ENCODE results near the gene DOC2A. TPM values are rescaled to one million over a fixed set of nuclear protein-coding genes. Genes with fewer than 3 reads are reported as not detected.

The DOC2A gene
- total and polyA plus RNA-seq, 4 donors: 0.09 to 0.22 (median 0.17) TPM; not detected in 1

DNA sequence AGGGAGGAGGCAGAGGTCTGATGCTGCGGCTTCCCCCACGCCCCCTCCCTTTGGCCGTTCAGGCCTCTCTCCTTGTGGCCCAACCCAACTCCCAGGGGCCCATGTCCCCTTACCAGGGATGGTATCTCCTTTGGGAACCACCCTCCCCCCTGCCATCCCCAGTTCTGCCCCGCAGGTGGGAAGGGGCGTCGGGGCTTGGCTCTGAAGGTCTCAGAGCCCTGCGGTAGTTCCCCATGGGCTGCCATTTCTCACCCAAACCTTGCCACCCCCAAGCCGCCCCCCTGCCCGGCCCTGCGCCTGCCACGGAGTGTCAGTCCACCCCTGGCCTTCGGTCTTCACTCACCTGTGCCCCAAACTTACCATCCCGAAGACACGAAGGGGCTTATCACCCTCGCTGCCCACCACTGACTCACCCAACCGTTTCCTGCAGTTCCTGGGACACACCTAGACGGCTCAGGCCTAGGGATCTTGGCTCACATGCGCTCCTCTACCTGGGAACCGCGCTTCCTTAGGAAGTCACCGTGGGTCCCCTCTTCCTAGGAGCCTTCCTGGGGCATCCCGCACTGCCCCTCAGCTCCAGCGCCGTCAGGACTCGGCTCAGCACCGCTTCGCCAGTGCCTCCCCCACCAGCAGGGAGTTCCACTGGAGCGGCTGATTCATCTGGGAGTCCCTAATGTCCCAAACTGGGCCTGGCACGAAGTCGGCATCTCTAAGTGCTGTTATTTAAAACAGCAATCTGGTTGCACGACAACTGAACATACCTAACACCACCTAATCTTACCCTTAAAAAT, 1.1 kb upstream of the DOC2A start (continued):
- TF ChIP-seq EGR1 (IDR thresholded peaks at IDR 0.05; ENCODE audit: low read depth in 2 of 2) (no peak), RAD21 (IDR thresholded peaks at IDR 0.05) (no peak)
- TF ChIP-seq, protein P1, sequence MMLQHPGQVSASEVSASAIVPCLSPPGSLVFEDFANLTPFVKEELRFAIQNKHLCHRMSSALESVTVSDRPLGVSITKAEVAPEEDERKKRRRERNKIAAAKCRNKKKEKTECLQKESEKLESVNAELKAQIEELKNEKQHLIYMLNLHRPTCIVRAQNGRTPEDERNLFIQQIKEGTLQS (IDR thresholded peaks at IDR 0.05): no peak

DNA sequence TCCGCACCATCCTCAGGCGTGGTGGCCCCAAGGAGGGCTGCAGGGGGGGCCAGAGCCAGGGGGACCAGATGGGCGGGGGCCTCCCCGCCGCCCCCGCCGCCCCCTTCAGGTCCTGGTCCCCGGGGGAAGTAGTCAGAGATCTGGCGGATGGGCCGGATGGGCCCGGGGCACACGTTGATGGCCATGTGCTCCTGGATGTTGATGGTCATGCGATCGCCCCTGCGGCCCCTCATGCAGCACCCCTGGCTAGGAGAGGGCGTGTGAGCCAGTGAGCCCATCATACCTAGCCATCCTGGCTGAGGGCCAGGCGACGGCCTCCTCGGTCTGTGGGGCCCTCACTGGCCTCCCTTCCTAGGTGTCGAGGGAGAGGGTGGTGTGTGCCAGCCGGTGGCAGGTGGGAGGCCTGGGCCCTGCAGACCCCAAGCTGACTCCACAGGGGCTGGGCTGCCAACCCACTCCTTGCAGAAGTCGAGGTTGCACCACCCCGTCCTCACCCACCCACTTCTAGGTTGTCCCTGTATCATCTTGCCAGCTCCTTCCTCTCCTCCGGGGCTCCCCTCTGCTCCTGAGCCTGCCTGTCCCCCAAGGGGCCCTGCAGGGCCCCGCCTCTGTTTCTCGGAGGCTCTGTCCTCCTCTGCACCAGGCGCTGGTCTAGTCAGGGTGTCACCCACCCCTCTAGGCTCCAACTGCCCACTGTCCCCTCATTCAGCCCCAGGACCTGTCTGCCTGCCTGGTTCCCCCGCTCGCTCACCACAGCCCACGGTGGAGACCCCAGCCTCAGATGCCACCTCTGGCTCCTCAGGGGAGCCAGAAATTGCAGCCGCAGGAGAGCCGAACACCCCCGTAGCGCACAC, 610 bp downstream of the DOC2A start:
- no peak for DNase-seq (ENCODE audit: low spot score)
- Histone ChIP-seq H3K4me3 (ENCODE audit: low read depth in 1 of 3, low read length in 3 of 3) (peak overlapping the region in 1 of 3 donors; percentile 46), H3K27me3 (ENCODE audit: control insufficient read depth in 4 of 4, insufficient read depth in 4 of 4, low read length in 3 of 4) (peaks cover 0 to 9% (median 4%) of the 10 kb centered on the region in 4 donors), H3K36me3 (ENCODE audit: control insufficient read depth in 4 of 4, insufficient read depth in 3 of 4, low read depth in 1 of 4, low read length in 3 of 4) (peaks cover 0 to 3% (median 0%) of the 10 kb centered on the region in 4 donors), H3K9me3 (ENCODE audit: control insufficient read depth in 4 of 4, low read length in 3 of 4) (no peaks in the 10 kb centered on the region), H3K4me1 (ENCODE audit: control insufficient read depth in 4 of 4, insufficient read depth in 4 of 4, low read length in 3 of 4) (peaks cover 4 to 9% (median 4%) of the 10 kb centered on the region in 4 donors), H3K9ac (ENCODE audit: low read depth in 1 of 2, low read length in 2 of 2) (no peak overlapping the region), H3K27ac (ENCODE audit: low read depth in 1 of 2, low read length in 2 of 2) (no peak overlapping the region)
- WGBS: 33% methylated on average over 34 of the region's 34 CpGs
- TF ChIP-seq EGR1 (IDR thresholded peaks at IDR 0.05; ENCODE audit: low read depth in 2 of 2) (no peak), FOXA2 (IDR thresholded peaks at IDR 0.05) (no peak), SP1 (IDR thresholded peaks at IDR 0.05) (no peak), JUND (IDR thresholded peaks at IDR 0.05) (no peak), TAF1 (conservative IDR thresholded peaks at IDR 0.05) (no peak), NR2F2 (IDR thresholded peaks at IDR 0.05) (no peak)
- TF ChIP-seq, protein P1 (IDR thresholded peaks at IDR 0.05): no peak
- TF ChIP-seq, protein P2, sequence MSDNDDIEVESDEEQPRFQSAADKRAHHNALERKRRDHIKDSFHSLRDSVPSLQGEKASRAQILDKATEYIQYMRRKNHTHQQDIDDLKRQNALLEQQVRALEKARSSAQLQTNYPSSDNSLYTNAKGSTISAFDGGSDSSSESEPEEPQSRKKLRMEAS (IDR thresholded peaks at IDR 0.05): no peak

DNA sequence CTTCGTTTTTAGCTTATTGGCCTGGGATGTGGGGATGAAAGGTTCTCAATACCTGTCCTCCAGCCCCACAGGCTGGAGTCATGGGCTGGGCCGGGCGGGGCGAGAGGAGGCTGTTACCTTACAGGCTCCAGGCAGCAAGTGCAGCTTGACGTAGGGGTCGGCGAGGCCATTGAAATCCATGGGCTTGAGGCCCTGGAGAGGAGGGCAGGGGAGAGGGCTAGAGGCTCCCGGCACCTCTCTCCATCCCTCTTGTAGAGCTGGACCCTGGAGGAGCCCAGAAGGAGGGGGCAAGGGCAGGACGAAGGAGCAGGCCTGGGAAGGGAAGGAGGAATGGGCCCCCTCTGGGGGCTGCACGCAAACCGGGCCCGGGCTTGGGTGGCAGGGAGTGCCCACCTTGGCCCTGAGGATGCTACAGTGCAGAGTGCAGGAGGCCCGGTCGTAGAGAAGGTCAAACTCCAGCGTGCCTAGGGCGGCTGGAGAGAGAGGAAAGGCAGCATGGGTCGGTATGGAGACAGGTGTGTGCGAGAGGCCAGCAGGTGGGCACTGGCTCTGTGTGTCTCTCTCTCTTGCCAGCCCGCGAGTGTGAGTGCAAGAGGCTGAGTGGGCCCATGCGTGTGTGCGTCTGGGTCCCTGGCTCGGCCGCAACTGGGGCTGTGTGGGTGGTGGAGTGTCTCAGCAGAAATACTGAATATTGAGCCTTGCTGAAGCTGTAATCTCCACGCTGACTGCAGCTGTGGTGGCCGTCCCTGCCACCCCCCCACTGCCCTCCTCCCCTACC, 1.6 kb downstream of the DOC2A start:
- no peak for DNase-seq (ENCODE audit: low spot score)
- no peak overlapping the region for H3K9ac ChIP-seq (ENCODE audit: low read depth in 1 of 2, low read length in 2 of 2)
- WGBS: 38% methylated on average over 26 of the region's 26 CpGs

DNA sequence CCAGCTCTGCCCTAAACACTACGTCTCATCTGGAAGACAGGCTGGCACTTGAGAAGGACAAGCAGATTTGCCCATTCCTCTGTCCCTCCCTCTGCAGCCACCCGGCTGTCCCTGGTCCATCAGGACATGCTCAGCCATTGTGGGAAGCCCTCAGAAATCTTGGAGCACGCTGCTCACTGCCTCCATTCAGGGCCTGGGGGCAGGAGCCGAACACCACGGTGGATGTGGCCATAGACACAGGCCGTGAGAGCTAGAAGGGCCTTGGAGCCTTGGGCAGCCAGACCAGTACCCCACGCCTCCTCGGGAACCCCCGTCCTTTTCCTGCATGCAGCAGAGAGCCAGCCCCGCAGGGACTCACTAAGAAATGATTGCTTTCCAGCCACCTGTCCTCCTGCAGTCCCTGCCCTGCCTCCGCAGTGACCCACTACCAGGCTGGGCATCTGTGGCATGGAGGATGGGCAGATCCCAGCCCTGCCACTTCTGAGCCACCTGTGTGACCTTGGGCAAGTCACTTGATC, 3.4 kb downstream of the DOC2A start:
- Histone ChIP-seq H3K27ac (ENCODE audit: low read depth in 1 of 2, low read length in 2 of 2) (no peak overlapping the region), H3K36me3 (ENCODE audit: control insufficient read depth in 4 of 4, insufficient read depth in 3 of 4, low read depth in 1 of 4, low read length in 3 of 4) (peaks cover 0 to 3% (median under 1%) of the 10 kb centered on the region in 4 donors), H3K9ac (ENCODE audit: low read depth in 1 of 2, low read length in 2 of 2) (no peak overlapping the region), H3K4me3 (ENCODE audit: low read depth in 1 of 3, low read length in 3 of 3) (no peak overlapping the region), H3K27me3 (ENCODE audit: control insufficient read depth in 4 of 4, insufficient read depth in 4 of 4, low read length in 3 of 4) (peaks cover 0 to 9% (median 4%) of the 10 kb centered on the region in 4 donors), H3K9me3 (ENCODE audit: control insufficient read depth in 4 of 4, low read length in 3 of 4) (no peaks in the 10 kb centered on the region), H3K4me1 (ENCODE audit: control insufficient read depth in 4 of 4, insufficient read depth in 4 of 4, low read length in 3 of 4) (peaks cover 4 to 9% (median 4%) of the 10 kb centered on the region in 4 donors)
- DNase-seq (ENCODE audit: low spot score): no peak
- 76% methylated on average over 11 of the region's 11 CpGs for WGBS
- TF ChIP-seq, protein P1 (IDR thresholded peaks at IDR 0.05): no peak
- TF ChIP-seq, protein P3, sequence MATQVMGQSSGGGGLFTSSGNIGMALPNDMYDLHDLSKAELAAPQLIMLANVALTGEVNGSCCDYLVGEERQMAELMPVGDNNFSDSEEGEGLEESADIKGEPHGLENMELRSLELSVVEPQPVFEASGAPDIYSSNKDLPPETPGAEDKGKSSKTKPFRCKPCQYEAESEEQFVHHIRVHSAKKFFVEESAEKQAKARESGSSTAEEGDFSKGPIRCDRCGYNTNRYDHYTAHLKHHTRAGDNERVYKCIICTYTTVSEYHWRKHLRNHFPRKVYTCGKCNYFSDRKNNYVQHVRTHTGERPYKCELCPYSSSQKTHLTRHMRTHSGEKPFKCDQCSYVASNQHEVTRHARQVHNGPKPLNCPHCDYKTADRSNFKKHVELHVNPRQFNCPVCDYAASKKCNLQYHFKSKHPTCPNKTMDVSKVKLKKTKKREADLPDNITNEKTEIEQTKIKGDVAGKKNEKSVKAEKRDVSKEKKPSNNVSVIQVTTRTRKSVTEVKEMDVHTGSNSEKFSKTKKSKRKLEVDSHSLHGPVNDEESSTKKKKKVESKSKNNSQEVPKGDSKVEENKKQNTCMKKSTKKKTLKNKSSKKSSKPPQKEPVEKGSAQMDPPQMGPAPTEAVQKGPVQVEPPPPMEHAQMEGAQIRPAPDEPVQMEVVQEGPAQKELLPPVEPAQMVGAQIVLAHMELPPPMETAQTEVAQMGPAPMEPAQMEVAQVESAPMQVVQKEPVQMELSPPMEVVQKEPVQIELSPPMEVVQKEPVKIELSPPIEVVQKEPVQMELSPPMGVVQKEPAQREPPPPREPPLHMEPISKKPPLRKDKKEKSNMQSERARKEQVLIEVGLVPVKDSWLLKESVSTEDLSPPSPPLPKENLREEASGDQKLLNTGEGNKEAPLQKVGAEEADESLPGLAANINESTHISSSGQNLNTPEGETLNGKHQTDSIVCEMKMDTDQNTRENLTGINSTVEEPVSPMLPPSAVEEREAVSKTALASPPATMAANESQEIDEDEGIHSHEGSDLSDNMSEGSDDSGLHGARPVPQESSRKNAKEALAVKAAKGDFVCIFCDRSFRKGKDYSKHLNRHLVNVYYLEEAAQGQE (IDR thresholded peaks at IDR 0.05): no peak
- TF ChIP-seq RXRA (IDR thresholded peaks at IDR 0.05): no peak
- TF ChIP-seq EGR1 (IDR thresholded peaks at IDR 0.05; ENCODE audit: low read depth in 2 of 2): no peak
- TF ChIP-seq HNF4A (conservative IDR thresholded peaks at IDR 0.05): no peak
- TF ChIP-seq FOXA1 (IDR thresholded peaks at IDR 0.05): no peak
- TF ChIP-seq HNF4G (IDR thresholded peaks at IDR 0.05): no peak
- TF ChIP-seq NR2F2 (IDR thresholded peaks at IDR 0.05): no peak

More for the DNA sequence above, 1.6 kb downstream of the DOC2A start:
- Histone ChIP-seq H3K4me1 (ENCODE audit: control insufficient read depth in 4 of 4, insufficient read depth in 4 of 4, low read length in 3 of 4) (peaks cover 4 to 9% (median 4%) of the 10 kb centered on the region in 4 donors), H3K36me3 (ENCODE audit: control insufficient read depth in 4 of 4, insufficient read depth in 3 of 4, low read depth in 1 of 4, low read length in 3 of 4) (peaks cover 0 to 3% (median 0%) of the 10 kb centered on the region in 4 donors), H3K9me3 (ENCODE audit: control insufficient read depth in 4 of 4, low read length in 3 of 4) (no peaks in the 10 kb centered on the region), H3K4me3 (ENCODE audit: low read depth in 1 of 3, low read length in 3 of 3) (no peak overlapping the region), H3K27ac (ENCODE audit: low read depth in 1 of 2, low read length in 2 of 2) (no peak overlapping the region), H3K27me3 (ENCODE audit: control insufficient read depth in 4 of 4, insufficient read depth in 4 of 4, low read length in 3 of 4) (peaks cover 0 to 9% (median 4%) of the 10 kb centered on the region in 4 donors)
- TF ChIP-seq NR2F2 (IDR thresholded peaks at IDR 0.05): no peak
